NCI-H2196 (cell line): ENCODE data around the gene COLEC12.

Source experiments
- DNase-seq: peaks from one replicate; lab custom pipeline; 2025; ENCODE audit not compliant: unreplicated experiment; lab: John Stamatoyannopoulos, UW

The COLEC12 gene

DNA sequence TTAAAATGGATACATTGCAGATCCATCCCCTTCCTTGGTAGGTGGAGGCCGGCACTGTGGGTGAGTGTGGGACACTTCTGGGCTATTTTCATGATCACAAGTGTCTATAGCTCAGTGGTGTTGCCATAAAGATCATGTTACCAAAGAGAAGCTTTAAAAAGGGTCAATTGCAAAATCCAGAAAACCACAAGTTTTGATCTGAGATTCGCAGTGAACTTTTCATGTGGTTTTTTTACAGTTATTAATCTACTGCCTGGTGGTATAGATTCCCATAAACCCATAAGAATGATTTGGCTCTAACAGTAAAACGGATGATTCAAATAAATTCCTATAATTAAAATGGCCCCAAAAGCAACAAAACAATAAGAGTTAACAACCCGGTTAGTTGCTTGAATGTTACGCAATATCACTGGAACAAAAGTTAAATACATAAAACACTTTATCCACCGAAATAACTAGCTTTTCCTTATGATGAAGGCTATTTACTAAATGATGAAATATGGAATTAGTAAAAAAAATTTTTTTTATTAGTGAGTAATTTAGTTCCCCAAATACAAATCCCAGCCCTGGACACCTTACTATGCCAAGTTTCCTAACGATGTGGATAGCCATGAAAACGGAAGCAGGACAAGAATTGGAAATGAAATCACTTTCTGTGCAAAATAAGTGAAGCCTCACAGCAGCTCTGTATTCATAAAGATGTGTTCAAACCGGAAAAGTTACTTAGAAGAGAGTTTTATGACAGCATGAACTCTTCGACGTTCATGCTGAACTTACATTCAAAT lies 137.0 kb downstream of the COLEC12 start:
- DNase-seq, result no peak

DNA sequence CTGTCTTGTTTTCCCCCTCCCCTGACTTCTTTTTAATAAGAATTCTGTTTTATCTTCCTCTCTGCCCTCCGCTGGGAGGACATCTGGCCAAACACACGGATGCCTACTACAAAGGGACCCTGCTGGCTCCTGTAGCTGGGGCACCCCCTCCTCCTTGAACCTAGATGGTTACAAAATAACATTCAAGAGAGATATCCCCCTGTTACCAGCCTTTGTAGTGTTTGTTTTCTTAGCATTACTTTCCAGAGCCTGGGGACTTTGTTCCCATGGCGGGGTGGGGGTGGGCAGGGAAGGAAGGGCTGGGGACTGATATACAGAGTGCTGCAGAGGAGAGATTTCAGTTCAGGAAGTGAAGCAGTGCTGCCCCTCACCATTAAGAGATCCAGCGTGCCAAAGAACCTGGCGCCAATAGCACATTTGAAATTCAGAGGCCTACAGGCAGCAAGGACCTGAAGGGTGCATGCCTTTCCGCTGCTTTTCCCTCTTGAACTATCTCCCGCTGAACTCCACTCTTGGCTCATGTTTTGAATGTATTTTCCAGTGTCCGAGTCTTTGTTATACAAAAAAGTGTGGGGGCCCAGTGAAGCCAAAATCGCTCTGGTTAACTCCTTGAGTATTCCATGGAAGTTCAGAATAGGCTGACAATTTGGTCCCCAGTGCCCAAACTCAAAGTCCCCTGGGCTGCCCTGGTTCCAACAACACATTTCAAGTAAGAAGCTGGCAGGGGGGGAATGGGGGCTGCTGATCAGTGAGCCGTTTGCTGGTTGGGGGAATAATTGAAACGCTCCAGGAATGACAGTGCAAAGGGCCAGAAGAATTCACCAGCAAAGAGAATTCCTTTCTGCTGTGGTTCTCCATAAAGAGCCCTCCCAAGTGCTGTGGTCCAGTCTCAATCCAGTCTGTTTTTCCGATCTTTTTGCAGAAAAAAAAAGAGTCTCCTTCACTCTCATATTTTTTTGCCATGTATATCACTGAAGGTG lies 137.9 kb downstream of the COLEC12 start:
- no peak for DNase-seq

DNA sequence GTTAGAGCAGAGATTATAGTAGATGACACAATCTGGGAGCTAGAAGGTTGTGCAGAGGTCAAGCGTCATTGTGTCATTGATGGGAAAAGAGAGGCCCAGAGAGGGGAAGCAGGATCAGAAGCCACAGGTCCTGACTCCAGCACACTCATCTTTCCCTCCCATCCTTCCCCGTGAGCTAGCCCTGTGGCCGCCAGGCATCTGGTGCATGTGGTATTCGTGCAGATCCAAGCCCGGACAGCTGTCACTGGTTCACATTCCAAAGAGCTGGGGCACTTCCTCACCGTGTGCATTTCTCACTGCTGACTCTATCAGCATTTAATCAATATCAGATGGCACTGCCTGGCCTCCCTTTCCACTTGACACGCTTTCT lies 138.6 kb downstream of the COLEC12 start:
- DNase-seq, result no peak

DNA sequence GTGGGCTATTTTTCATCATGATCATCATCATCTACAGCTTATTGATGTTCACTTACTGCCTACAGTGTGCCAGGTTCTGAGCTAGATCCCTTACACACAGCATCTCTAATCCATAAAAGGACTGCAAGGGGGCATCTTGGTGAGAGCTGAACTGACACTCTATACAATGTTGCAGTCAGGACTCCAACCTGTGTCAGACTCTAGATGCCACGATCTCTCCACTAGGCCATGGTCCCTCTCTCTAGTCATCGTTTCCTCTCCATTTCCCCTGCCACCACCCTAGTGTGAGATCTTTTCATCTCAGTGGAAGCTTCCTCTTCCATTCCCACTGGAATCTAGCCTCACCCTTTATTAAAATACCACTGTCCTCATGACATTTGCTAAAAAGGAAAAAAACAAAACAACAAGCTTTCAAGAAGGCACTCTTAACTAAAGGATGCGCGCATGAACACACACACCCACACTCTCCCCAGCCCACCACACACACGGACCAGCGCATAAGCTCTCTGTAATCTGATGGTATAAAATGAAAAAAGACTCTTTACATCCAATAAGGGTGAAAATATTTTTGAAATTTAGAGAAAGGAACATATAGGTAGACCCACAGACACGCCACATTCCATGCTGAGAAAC lies 139.3 kb downstream of the COLEC12 start:
- DNase-seq, result no peak

DNA sequence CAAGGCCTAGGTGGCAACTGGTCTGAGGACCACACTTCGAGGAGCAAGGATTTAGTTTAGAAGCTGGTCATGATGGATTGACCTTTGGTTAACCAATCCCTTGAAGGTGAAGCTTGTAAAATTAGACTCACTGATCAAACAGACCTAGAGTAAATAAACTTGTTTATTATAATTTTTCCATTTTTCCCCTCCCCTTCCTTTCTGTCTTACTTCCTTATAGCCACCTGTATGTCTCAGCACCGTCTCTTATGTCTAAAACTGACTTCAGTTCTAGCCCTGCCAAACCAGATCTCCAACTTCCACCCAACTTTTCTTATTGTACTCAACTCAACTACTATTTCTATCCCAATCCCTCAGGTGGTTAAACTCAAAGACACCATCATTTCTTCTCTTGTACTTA lies 139.8 kb downstream of the COLEC12 start:
- no peak for DNase-seq

DNA sequence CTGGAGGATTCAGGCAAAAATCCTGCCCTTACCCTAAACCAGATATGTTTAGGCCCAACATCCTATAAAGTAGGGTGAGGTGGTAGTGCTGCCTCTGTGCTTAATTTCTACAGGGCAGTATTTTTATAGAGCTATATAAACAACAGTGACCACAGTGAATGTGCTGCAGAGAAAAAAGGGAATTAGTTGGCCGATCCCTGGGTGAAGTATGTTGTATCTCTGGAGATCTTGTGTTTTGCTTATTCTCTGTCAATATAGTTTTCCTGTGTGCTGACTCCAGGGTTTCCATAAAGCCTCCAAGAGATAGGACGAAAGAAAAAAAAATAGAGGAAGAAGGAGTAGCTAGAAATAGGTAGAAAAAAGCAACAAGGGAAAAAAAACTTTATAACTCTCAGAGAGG lies 143.7 kb downstream of the COLEC12 start:
- no peak for DNase-seq

DNA sequence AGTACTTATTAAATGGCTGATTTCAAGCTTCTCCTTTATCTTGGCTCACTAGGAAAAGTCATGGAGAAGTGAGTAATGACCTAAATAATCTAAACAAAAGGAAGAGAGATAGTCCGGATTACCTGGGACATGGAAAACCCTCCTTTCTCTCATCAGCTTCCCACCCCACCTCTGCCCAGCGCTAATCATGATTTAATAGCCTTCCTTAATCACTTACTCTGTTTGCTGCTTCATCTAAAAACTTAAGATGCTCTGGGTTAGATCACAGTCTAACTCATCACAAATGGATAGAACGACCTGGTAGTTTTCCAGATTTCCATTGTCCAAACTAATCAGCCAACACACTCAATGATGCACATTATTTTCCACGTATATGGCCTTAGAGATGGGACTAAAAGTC lies 144.8 kb downstream of the COLEC12 start:
- DNase-seq, result no peak

DNA sequence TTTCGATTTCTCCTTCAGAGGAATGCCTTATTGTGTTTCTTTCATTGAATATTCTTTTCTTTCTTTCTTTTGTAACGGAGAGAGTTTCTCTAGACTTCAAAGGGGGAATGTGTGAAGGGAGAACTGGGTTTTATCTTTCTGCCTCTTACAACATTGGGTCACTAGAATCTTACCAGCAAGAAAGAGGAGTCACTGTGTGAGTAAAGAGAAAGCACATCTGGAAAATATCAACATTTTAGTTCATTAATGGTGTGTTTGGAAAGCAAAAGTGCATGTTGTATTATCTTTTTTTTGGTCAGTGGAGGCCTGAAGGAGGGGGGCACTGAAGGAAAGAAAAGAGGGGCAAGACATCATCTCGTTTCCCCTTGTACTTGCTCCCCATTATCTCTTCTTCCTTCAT lies 146.0 kb downstream of the COLEC12 start:
- no peak for DNase-seq

DNA sequence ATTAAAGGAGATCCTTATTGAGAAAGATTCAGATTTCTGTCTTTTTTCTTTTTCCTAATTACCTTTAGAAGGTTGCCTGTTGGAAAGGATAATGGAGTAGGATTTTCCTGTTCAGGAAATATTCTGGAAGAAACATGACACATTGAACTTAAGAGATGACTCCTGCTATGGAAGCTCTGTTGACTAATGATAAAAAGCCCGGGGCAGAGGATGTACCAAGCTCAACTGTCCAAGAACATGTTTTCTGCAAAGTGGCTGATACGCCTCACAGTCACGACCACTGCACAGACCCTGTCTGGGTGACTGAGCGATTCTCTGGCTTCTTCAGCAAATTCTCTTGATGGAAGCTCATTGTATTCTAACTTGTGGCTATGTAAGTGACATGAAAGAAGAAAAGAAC lies 146.5 kb downstream of the COLEC12 start:
- DNase-seq, result no peak

DNA sequence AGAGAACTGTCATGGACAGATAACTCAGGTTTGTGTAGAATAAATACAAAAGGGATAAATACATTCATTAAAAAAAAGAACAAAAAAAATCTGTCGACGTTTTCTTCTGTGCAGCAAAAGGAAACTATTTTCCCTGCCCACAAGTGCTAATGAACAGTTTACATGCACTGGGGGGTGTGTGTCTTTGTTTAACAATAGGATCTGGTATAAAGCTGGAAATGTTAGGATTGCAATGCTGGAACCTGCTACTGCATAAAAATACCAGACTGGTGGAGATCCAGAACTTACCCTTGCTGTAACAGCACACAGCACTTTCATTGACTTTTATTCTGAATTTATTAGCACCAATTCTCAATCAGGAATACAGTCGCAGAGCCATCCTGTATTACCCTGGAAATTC lies 148.1 kb downstream of the COLEC12 start:
- no peak for DNase-seq

DNA sequence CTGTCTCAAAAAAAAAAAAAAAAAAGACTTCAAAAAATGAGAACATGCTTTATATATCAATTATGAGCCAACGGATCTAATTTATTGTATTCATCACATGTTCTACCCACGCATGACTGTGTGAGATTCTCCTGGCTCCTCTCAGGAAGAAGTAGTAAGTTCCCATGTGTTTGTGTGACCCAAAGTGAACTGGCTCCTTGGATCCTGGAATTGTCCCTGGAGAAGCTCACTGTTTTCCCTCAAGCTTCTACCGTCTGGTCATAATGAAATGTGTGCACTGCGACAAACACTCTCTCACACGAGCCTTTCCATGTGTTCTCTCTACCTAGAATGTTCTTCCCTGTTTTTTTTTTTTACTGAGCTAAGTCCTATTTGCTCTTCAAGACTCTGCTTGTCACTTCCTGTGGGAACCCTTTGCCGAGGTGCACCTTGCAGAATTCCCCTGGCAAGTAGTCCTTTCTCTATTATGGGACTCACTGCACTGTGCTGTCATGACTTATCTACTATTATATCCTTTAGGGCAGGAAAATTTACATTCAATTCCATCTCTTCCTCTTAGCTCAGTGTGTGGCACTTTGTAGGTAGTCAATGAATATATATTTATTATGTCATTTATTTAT lies 149.4 kb downstream of the COLEC12 start:
- DNase-seq, result no peak

DNA sequence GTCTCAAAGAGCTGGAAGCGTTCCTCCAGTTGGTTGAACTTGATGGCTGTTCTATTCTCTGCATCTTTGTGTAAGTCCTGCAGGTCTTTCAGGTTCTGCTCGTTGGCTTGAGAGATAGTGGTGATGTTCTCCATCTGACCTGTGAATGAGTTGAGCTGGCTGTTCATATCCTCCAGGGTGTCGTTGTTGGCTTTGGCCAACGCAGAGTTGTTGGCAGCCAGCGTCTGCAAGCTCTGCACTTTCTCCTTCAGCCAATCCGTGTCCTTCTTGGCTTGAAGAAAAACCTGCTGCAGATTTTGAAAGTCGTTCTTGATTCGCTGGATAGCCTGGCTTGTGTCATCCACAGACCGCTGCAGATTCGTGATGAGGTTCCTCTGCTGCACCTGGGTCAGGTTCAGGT lies 153.9 kb downstream of the COLEC12 start:
- no peak for DNase-seq

DNA sequence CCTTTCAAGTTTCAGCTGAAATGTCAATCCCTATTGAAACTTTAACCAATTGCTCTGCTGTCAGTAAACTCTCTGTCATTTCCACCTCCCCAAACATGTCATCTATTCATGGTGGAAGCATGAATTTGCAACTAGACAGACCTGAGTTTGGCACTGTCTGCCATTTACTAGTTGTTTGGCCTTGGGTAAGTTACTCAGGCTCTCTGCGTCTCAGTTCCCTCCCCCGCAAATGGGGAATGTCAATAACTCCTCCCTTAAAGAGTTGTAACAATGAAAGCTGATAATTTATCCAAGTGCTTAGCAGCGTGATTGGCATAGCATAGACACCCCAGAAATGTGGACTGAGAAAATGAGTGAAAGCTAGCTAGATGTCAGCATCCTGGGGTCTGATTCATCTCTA lies 159.4 kb downstream of the COLEC12 start:
- DNase-seq, result no peak

DNA sequence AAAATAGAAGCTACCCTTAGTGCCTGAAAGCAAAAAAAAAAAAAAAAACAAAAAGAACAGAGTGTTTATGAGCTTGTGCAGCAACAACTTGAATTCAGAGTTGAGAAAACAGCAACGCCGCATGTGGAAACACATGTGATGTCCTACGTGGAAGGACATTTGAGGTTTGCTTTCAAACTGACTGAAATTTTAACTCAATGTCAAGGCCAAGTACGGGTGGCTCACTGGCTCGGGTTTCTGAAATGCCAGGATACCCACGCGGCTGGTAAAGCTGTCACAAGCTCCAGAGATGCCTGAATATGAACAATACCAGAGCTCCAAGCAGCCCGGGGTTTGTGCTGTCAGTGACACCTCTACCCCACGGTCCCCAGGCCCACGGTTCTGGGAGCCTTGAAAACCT lies 160.5 kb downstream of the COLEC12 start:
- DNase-seq, result no peak

DNA sequence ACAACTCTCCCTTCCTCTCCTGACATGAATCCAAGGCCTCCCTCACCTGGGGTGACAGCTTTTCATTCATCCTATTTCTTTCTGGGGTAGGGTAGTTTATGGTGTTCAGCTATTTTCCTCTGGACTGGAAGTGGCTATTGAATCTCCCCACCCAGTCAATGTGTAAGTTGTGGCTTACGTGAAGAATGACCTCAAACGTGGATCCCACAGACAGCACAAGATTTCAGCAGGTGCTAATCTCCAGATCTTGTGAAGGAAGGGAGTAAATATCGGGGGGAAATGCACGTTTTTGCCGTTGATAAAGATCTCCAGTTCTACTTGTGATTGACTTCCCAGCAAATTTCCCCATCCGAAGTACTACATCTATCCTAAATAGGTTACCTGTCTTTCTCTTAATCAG lies 161.3 kb downstream of the COLEC12 start:
- DNase-seq, result no peak

DNA sequence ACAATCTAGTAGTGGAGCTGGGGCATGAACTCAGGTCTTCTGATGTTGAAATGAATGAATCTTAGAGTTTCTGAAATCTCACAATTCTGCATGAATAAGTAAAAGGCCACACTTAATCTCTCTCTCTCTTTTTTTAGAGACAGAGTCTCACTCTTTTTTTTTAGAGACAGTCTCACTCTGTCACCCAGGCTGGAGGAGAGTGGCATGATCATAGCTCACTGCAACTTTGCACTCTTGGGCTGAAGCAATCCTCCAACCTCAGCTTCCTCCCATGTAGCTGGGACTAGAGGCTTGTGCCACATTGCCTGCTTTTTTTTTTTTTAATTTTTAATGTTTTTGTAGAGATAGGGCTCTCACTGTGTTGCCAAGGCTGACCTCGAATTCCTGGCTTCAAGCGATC lies 163.8 kb downstream of the COLEC12 start:
- no peak for DNase-seq

DNA sequence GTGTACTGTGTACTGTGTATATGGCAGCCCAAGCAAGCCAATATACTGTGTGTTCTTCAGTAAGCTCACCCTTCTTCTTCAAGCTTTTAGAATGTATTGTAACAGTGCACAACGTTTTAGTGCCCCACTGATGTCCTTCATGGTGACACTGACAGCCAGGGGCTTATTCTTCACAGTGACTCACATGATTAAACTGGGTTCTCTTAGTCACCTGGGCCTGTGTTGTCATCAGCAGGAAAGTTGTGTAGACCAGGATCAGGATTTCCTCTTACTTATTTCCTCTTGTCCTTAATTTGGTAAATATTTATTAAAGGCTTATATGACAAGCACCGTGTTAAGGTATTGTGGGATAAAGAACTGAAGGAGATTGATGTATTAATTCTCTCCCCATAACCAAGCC lies 164.8 kb downstream of the COLEC12 start:
- DNase-seq, result no peak

DNA sequence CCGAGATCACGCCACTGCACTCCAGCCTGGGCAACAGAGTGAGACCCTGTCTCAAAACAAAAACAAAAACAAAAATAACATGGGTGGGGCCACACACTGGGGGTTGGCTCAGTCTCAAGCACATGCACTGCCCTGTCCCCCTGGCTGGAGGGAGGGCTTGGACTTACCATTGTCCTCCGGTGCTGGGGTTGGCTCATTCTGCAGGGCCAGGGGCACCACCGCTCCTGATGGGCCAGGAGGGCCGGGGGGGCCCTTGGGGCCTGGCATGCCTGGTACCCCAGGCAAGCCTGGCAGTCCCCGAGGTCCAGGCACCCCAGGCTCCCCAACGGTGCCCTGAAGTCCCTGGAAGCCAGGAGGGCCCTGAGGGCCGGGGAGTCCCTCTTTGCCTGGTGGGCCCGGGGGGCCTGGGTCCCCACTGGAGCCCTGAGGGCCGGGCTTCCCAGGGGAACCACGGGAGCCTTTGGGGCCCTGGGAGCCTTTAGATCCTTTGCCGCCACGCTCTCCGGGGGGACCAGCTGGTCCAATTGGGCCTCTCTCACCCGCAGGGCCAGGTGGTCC lies 165.8 kb downstream of the COLEC12 start:
- DNase-seq, result no peak

DNA sequence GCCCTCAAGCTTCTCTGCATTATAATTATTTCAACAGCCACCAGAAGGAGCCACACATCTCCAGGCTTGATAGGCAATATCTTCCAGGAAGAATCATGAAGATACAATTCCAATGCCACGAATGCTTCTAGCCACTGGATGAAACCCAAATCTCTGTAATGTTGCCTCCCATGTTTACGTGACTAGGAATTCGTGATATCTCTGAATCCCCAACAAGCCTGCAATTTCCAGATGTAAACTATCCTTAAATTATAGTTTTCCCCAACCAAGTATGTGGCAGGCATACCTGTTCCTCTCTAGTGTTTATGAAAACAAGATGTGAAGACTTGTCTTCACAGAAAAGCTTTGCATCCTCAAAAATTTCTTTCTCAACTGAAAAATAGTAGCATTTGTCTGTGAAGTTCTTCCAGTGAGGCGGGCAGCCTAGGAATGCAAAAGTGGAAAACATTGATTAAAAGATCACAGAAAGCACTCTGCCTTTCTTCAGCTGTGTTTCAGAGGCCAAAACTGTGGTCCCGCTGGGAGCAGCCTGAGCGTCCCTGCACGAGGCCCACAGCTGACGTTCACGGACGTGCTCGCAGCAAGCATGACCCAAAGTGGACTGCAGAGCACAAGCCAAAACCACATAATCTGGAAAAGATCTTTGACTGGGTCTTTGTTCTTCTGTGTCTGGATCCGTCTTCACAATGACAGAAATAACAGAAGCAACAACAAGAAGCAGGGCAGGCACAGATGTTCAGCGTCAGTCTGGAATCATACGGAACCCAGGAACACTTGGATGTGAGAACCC lies 167.6 kb downstream of the COLEC12 start:
- no peak for DNase-seq

DNA sequence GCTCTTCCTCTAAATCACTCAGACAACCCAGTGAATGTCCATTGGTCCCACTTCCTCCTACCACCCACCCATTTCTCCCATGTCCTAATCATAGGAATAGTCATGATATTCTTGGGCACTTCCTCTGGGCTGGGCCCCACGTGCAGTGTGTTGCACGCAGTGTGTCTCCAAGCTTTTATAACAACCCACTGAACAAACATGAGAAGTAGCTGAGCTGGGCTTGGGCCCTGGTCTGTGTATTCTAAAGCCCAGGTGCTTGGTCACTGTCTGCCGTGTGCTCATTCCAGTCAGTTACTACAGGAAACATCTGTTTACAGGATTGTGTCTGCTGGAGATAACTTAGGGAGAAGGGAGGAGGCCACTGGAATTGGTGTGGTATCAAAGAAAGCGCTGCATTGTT lies 168.5 kb downstream of the COLEC12 start:
- no peak for DNase-seq
